IPS-NIHi7 (cell line): ENCODE results near the gene MAP2K6.
A peak's percentile ranks its signal among the peaks of the same experiment; 100 is the strongest.

Experiments
- DNase-seq: peaks from one replicate; pipeline ENCODE4 v3.0.0; 2012; ENCODE audit warnings: mixed read lengths; ENCODE audit errors: extremely low spot score

MAP2K6 gene

GRCh38 chr17:69535016-69535570 is 120.6 kb downstream of the MAP2K6 start:
- no peak for DNase-seq

- no peak for DNase-seq
Measured at GRCh38 chr17:69538795-69539194, 124.3 kb downstream of the MAP2K6 start.

- no peak for DNase-seq
Measured at GRCh38 chr17:69539274-69539673, 124.8 kb downstream of the MAP2K6 start.

- no peak for DNase-seq
Measured at GRCh38 chr17:69539781-69540319, 125.4 kb downstream of the MAP2K6 start.

- no peak for DNase-seq
Measured at GRCh38 chr17:69540356-69540755, 125.9 kb downstream of the MAP2K6 start.

- DNase-seq, result no peak
Measured at GRCh38 chr17:69547230-69547629, 132.7 kb downstream of the MAP2K6 start.

- DNase-seq, result no peak
Measured at GRCh38 chr17:69547947-69548346, 133.4 kb downstream of the MAP2K6 start.

- no peak for DNase-seq
Measured at GRCh38 chr17:69551212-69552010, 136.9 kb downstream of the MAP2K6 start.

GRCh38 chr17:69552986-69553667 is 138.6 kb downstream of the MAP2K6 start:
- no peak for DNase-seq

- no peak for DNase-seq
Measured at GRCh38 chr17:69555056-69555455, 140.6 kb downstream of the MAP2K6 start.

- DNase-seq, result no peak
Measured at GRCh38 chr17:69557339-69557738, 142.8 kb downstream of the MAP2K6 start.

- no peak for DNase-seq
Measured at GRCh38 chr17:69558796-69559195, 144.3 kb downstream of the MAP2K6 start.

GRCh38 chr17:69560987-69561441 is 146.5 kb downstream of the MAP2K6 start:
- DNase-seq, result no peak

- no peak for DNase-seq
Measured at GRCh38 chr17:69561462-69561861, 147.0 kb downstream of the MAP2K6 start.

GRCh38 chr17:69565447-69565846 is 150.9 kb downstream of the MAP2K6 start:
- no peak for DNase-seq

GRCh38 chr17:69567130-69567529 is 152.6 kb downstream of the MAP2K6 start:
- peak; percentile 27 for DNase-seq

- DNase-seq, result no peak
Measured at GRCh38 chr17:69572747-69573146, 158.2 kb downstream of the MAP2K6 start.

GRCh38 chr17:69573396-69573795 is 158.9 kb downstream of the MAP2K6 start:
- no peak for DNase-seq

- DNase-seq, result no peak
Measured at GRCh38 chr17:69574257-69575197, 160.0 kb downstream of the MAP2K6 start.

- no peak for DNase-seq
Measured at GRCh38 chr17:69575346-69575761, 160.9 kb downstream of the MAP2K6 start.

- no peak for DNase-seq
Measured at GRCh38 chr17:69577098-69577497, 162.6 kb downstream of the MAP2K6 start.
